ENCODE data around the gene DPYD.

DPYD gene

GRCh38 chr1:97168056-97168455 is 752.8 kb downstream of the DPYD start:
- no peaks in the 10 kb centered on the region for H3K4me1 ChIP-seq

GRCh38 chr1:97167246-97167645 is 753.6 kb downstream of the DPYD start:
- in situ Hi-C loops (cut with MboI; ENCODE audit: low sequenced_read_pairs), result no loop called here
- H3K9me3 ChIP-seq, result no peaks in the 10 kb centered on the region
- H3K27me3 ChIP-seq (ENCODE audit: low read depth), result no peaks in the 10 kb centered on the region
- no peak for DNase-seq (ENCODE audit: low spot score in 2 of 2)
- no peaks in the 10 kb centered on the region for H3K36me3 ChIP-seq (replicated peaks)
- H3K4me1 ChIP-seq, result no peaks in the 10 kb centered on the region
- H3K4me3 ChIP-seq, result no peak overlapping the region

More at GRCh38 chr1:97168056-97168455, 752.8 kb downstream of the DPYD start:
- no peak for DNase-seq (ENCODE audit: low spot score in 2 of 2)
- Histone ChIP-seq H3K9me3 (no peaks in the 10 kb centered on the region), H3K4me3 (no peak overlapping the region), H3K27me3 (ENCODE audit: low read depth) (no peaks in the 10 kb centered on the region), H3K36me3 (replicated peaks) (no peaks in the 10 kb centered on the region)
- in situ Hi-C loops (cut with MboI; ENCODE audit: low sequenced_read_pairs), result no loop called here

GRCh38 chr1:97166626-97167025 is 754.2 kb downstream of the DPYD start:
- no peak overlapping the region for H3K4me3 ChIP-seq
- no peaks in the 10 kb centered on the region for H3K9me3 ChIP-seq
- H3K4me1 ChIP-seq, result no peaks in the 10 kb centered on the region
- in situ Hi-C loops (cut with MboI; ENCODE audit: low sequenced_read_pairs), result no loop called here
- DNase-seq (ENCODE audit: low spot score in 2 of 2), result no peak
- H3K27me3 ChIP-seq (ENCODE audit: low read depth), result no peaks in the 10 kb centered on the region
- no peaks in the 10 kb centered on the region for H3K36me3 ChIP-seq (replicated peaks)

- DNase-seq (ENCODE audit: low spot score in 2 of 2), result no peak
- H3K36me3 ChIP-seq (replicated peaks), result no peaks in the 10 kb centered on the region
- in situ Hi-C loops (cut with MboI; ENCODE audit: low sequenced_read_pairs), result no loop called here
- no peak overlapping the region for H3K4me3 ChIP-seq
- no peaks in the 10 kb centered on the region for H3K27me3 ChIP-seq (ENCODE audit: low read depth)
- H3K9me3 ChIP-seq, result no peaks in the 10 kb centered on the region
- no peaks in the 10 kb centered on the region for H3K4me1 ChIP-seq
Measured at GRCh38 chr1:97164276-97164639, 756.6 kb downstream of the DPYD start.

- Histone ChIP-seq H3K4me1 (no peaks in the 10 kb centered on the region), H3K36me3 (replicated peaks) (no peaks in the 10 kb centered on the region), H3K9me3 (no peaks in the 10 kb centered on the region), H3K27me3 (ENCODE audit: low read depth) (no peaks in the 10 kb centered on the region), H3K4me3 (no peak overlapping the region)
- in situ Hi-C loops (cut with MboI; ENCODE audit: low sequenced_read_pairs), result no loop called here
- DNase-seq (ENCODE audit: low spot score in 2 of 2), result no peak
Measured at GRCh38 chr1:97163591-97164275, 757.1 kb downstream of the DPYD start.

- no peak overlapping the region for H3K4me3 ChIP-seq
- in situ Hi-C loops (cut with MboI; ENCODE audit: low sequenced_read_pairs), result no loop called here
- no peak for DNase-seq (ENCODE audit: low spot score in 2 of 2)
- no peaks in the 10 kb centered on the region for H3K36me3 ChIP-seq (replicated peaks)
- no peaks in the 10 kb centered on the region for H3K4me1 ChIP-seq
- no peaks in the 10 kb centered on the region for H3K27me3 ChIP-seq (ENCODE audit: low read depth)
- H3K9me3 ChIP-seq, result no peaks in the 10 kb centered on the region
Measured at GRCh38 chr1:97160818-97161217, 760.0 kb downstream of the DPYD start.

GRCh38 chr1:97159342-97159741 is 761.5 kb downstream of the DPYD start:
- Histone ChIP-seq H3K4me1 (no peaks in the 10 kb centered on the region), H3K4me3 (no peak overlapping the region), H3K27me3 (ENCODE audit: low read depth) (no peaks in the 10 kb centered on the region), H3K36me3 (replicated peaks) (no peaks in the 10 kb centered on the region), H3K9me3 (no peaks in the 10 kb centered on the region)
- in situ Hi-C loops (cut with MboI; ENCODE audit: low sequenced_read_pairs), result no loop called here
- no peak for DNase-seq (ENCODE audit: low spot score in 2 of 2)

- H3K9me3 ChIP-seq, result no peaks in the 10 kb centered on the region
- H3K27me3 ChIP-seq (ENCODE audit: low read depth), result no peaks in the 10 kb centered on the region
- no peak for DNase-seq (ENCODE audit: low spot score in 2 of 2)
- H3K4me3 ChIP-seq, result no peak overlapping the region
- no peaks in the 10 kb centered on the region for H3K4me1 ChIP-seq
- in situ Hi-C loops (cut with MboI; ENCODE audit: low sequenced_read_pairs), result no loop called here
- no peaks in the 10 kb centered on the region for H3K36me3 ChIP-seq (replicated peaks)
Measured at GRCh38 chr1:97158691-97159096, 762.1 kb downstream of the DPYD start.

- Histone ChIP-seq H3K4me1 (no peaks in the 10 kb centered on the region), H3K4me3 (no peak overlapping the region), H3K36me3 (replicated peaks) (no peaks in the 10 kb centered on the region), H3K9me3 (no peaks in the 10 kb centered on the region), H3K27me3 (ENCODE audit: low read depth) (no peaks in the 10 kb centered on the region)
- in situ Hi-C loops (cut with MboI; ENCODE audit: low sequenced_read_pairs), result no loop called here
- no peak for DNase-seq (ENCODE audit: low spot score in 2 of 2)
Measured at GRCh38 chr1:97157991-97158390, 762.8 kb downstream of the DPYD start.

- in situ Hi-C loops (cut with MboI; ENCODE audit: low sequenced_read_pairs), result no loop called here
- no peaks in the 10 kb centered on the region for H3K9me3 ChIP-seq
- H3K36me3 ChIP-seq (replicated peaks), result no peaks in the 10 kb centered on the region
- no peaks in the 10 kb centered on the region; the same call in 1 of the 2 replicates for H3K27me3 ChIP-seq (ENCODE audit: low read depth)
- no peak for DNase-seq (ENCODE audit: low spot score in 2 of 2)
- no peaks in the 10 kb centered on the region for H3K4me1 ChIP-seq
- H3K4me3 ChIP-seq, result no peak overlapping the region
Measured at GRCh38 chr1:97151651-97152050, 769.2 kb downstream of the DPYD start.

- Histone ChIP-seq H3K4me3 (no peak overlapping the region), H3K4me1 (no peaks in the 10 kb centered on the region), H3K36me3 (replicated peaks) (no peaks in the 10 kb centered on the region), H3K9me3 (no peaks in the 10 kb centered on the region), H3K27me3 (ENCODE audit: low read depth) (peaks cover 18% of the 10 kb centered on the region)
- peak; percentile 47 to 71 for DNase-seq (ENCODE audit: low spot score in 2 of 2)
- in situ Hi-C loops (cut with MboI; ENCODE audit: low sequenced_read_pairs), result no loop called here
Measured at GRCh38 chr1:97145321-97145956, 775.4 kb downstream of the DPYD start.

GRCh38 chr1:97144527-97144926 is 776.3 kb downstream of the DPYD start:
- DNase-seq (ENCODE audit: low spot score in 2 of 2), result no peak
- Histone ChIP-seq H3K36me3 (replicated peaks) (no peaks in the 10 kb centered on the region), H3K4me1 (no peaks in the 10 kb centered on the region), H3K9me3 (no peaks in the 10 kb centered on the region), H3K27me3 (ENCODE audit: low read depth) (peaks cover 18% of the 10 kb centered on the region), H3K4me3 (no peak overlapping the region)
- in situ Hi-C loops (cut with MboI; ENCODE audit: low sequenced_read_pairs), result no loop called here

GRCh38 chr1:97143236-97143882 is 777.5 kb downstream of the DPYD start:
- Histone ChIP-seq H3K36me3 (replicated peaks) (no peaks in the 10 kb centered on the region), H3K9me3 (no peaks in the 10 kb centered on the region), H3K4me3 (no peak overlapping the region), H3K4me1 (no peaks in the 10 kb centered on the region), H3K27me3 (ENCODE audit: low read depth) (peaks cover 18% of the 10 kb centered on the region)
- in situ Hi-C loops (cut with MboI; ENCODE audit: low sequenced_read_pairs), result no loop called here
- no peak for DNase-seq (ENCODE audit: low spot score in 2 of 2)

GRCh38 chr1:97140611-97141010 is 780.2 kb downstream of the DPYD start:
- no peak overlapping the region for H3K4me3 ChIP-seq
- no peaks in the 10 kb centered on the region for H3K4me1 ChIP-seq
- peaks cover 18% of the 10 kb centered on the region for H3K27me3 ChIP-seq (ENCODE audit: low read depth)
- in situ Hi-C loops (cut with MboI; ENCODE audit: low sequenced_read_pairs), result no loop called here
- DNase-seq (ENCODE audit: low spot score in 2 of 2), result no peak
- H3K36me3 ChIP-seq (replicated peaks), result no peaks in the 10 kb centered on the region
- H3K9me3 ChIP-seq, result no peaks in the 10 kb centered on the region
